Activated naive CD4-positive, alpha-beta T cell treated with anti-CD3 and anti-CD28 coated beads, Interleukin-2, amount 10 ng/mL, durations not matched to agents 7 days and 5 days (primary cell): ENCODE measurements around the gene SLC38A1.

Source experiments
- CTCF ChIA-PET: fragments of 350-600 bp; sonication (Branson Sonifier 250); formaldehyde crosslinking; loops from one replicate; lab custom pipeline; 2021; ENCODE audit warnings: antibody characterized with exemption; lab: Charles Lee
- DNase-seq: peaks from one replicate; pipeline ENCODE4 v3.0.0-alpha.2; 2020
- H3K27ac Mint-ChIP-seq: one replicate; pipeline ENCODE4 v1.8.0; 2021; ENCODE audit warnings: mild to moderate bottlenecking, moderate library complexity, mixed read lengths
- H3K27me3 Mint-ChIP-seq: one replicate; pipeline ENCODE4 v1.8.0; 2021; ENCODE audit warnings: mild to moderate bottlenecking, mixed read lengths
- H3K36me3 Mint-ChIP-seq: one replicate; pipeline ENCODE4 v1.8.0; 2021; ENCODE audit warnings: mixed read lengths
- H3K4me1 Mint-ChIP-seq: one replicate; pipeline ENCODE4 v1.8.0; 2021; ENCODE audit warnings: mixed read lengths
- H3K4me3 Mint-ChIP-seq: one replicate; pipeline ENCODE4 v1.8.0; 2021; ENCODE audit warnings: mild to moderate bottlenecking, moderate library complexity, mixed read lengths
- H3K9me3 Mint-ChIP-seq: one replicate; pipeline ENCODE4 v1.8.0; 2021; ENCODE audit warnings: mixed read lengths

The SLC38A1 gene

GRCh38 chr12:46237371-46238045, 31.3 kb downstream of the SLC38A1 start:
- DNase-seq = no peak
- Mint-ChIP-seq H3K27me3 (no peaks in the 10 kb centered on the region), H3K9me3 (no peaks in the 10 kb centered on the region), H3K4me3 (no peak overlapping the region), H3K36me3 (peaks cover 81% of the 10 kb centered on the region), H3K4me1 (peaks cover 40% of the 10 kb centered on the region), H3K27ac (peak overlapping the region; percentile 9)
- CTCF ChIA-PET = no interaction called here

- Mint-ChIP-seq H3K4me3 (no peak overlapping the region), H3K36me3 (peaks cover 74% of the 10 kb centered on the region), H3K4me1 (peaks cover 42% of the 10 kb centered on the region), H3K9me3 (no peaks in the 10 kb centered on the region), H3K27me3 (no peaks in the 10 kb centered on the region), H3K27ac (peak overlapping the region; percentile 53)
- CTCF ChIA-PET = no interaction called here
- DNase-seq = no peak
Observed at GRCh38 chr12:46234000-46234399, 34.8 kb downstream of the SLC38A1 start.

GRCh38 chr12:46233423-46233822, 35.4 kb downstream of the SLC38A1 start:
- peak overlapping the region; percentile 53 for H3K27ac Mint-ChIP-seq
- CTCF ChIA-PET = no interaction called here
- no peaks in the 10 kb centered on the region for H3K27me3 Mint-ChIP-seq
- H3K9me3 Mint-ChIP-seq = no peaks in the 10 kb centered on the region
- no peak overlapping the region for H3K4me3 Mint-ChIP-seq
- no peak for DNase-seq
- H3K4me1 Mint-ChIP-seq = peaks cover 41% of the 10 kb centered on the region
- peaks cover 73% of the 10 kb centered on the region for H3K36me3 Mint-ChIP-seq

- Mint-ChIP-seq H3K27me3 (no peaks in the 10 kb centered on the region), H3K36me3 (peaks cover 71% of the 10 kb centered on the region), H3K27ac (no peak overlapping the region), H3K9me3 (no peaks in the 10 kb centered on the region), H3K4me3 (no peak overlapping the region), H3K4me1 (peaks cover 52% of the 10 kb centered on the region)
- no peak for DNase-seq
- CTCF ChIA-PET = interaction anchor here (1.6 kb wide), 1 partner anchor 70 kb away, joined by 3 read pairs; no protein-coding TSS in a partner anchor
Observed at GRCh38 chr12:46230983-46231382, 37.9 kb downstream of the SLC38A1 start.

- DNase-seq = no peak
- peaks cover 71% of the 10 kb centered on the region for H3K36me3 Mint-ChIP-seq
- CTCF ChIA-PET = interaction anchor here (1.6 kb wide), 1 partner anchor 71 kb away, joined by 3 read pairs; no protein-coding TSS in a partner anchor
- H3K27ac Mint-ChIP-seq = no peak overlapping the region
- no peaks in the 10 kb centered on the region for H3K27me3 Mint-ChIP-seq
- H3K9me3 Mint-ChIP-seq = no peaks in the 10 kb centered on the region
- H3K4me3 Mint-ChIP-seq = no peak overlapping the region
- peaks cover 50% of the 10 kb centered on the region for H3K4me1 Mint-ChIP-seq
Observed at GRCh38 chr12:46230306-46230705, 38.5 kb downstream of the SLC38A1 start.

GRCh38 chr12:46227616-46228015, 41.2 kb downstream of the SLC38A1 start:
- Mint-ChIP-seq H3K27me3 (no peaks in the 10 kb centered on the region), H3K4me3 (no peak overlapping the region), H3K9me3 (no peaks in the 10 kb centered on the region), H3K36me3 (peaks cover 79% of the 10 kb centered on the region), H3K4me1 (peaks cover 60% of the 10 kb centered on the region), H3K27ac (peak overlapping the region; percentile 14)
- CTCF ChIA-PET = no interaction called here
- DNase-seq = no peak

- CTCF ChIA-PET = no interaction called here
- H3K27ac Mint-ChIP-seq = no peak overlapping the region
- no peak for DNase-seq
- H3K36me3 Mint-ChIP-seq = peaks cover 88% of the 10 kb centered on the region
- H3K4me1 Mint-ChIP-seq = peaks cover 79% of the 10 kb centered on the region
- no peaks in the 10 kb centered on the region for H3K9me3 Mint-ChIP-seq
- no peaks in the 10 kb centered on the region for H3K27me3 Mint-ChIP-seq
- H3K4me3 Mint-ChIP-seq = no peak overlapping the region
Observed at GRCh38 chr12:46224386-46224785, 44.5 kb downstream of the SLC38A1 start.

- Mint-ChIP-seq H3K4me3 (no peak overlapping the region), H3K36me3 (peaks cover 91% of the 10 kb centered on the region), H3K9me3 (no peaks in the 10 kb centered on the region), H3K27me3 (no peaks in the 10 kb centered on the region), H3K4me1 (peaks cover 87% of the 10 kb centered on the region), H3K27ac (peak overlapping the region; percentile 96)
- DNase-seq = no peak
- CTCF ChIA-PET = no interaction called here
Observed at GRCh38 chr12:46223047-46223446, 45.8 kb downstream of the SLC38A1 start.

GRCh38 chr12:46222636-46223035, 46.2 kb downstream of the SLC38A1 start:
- no peak for DNase-seq
- Mint-ChIP-seq H3K9me3 (no peaks in the 10 kb centered on the region), H3K4me1 (peaks cover 87% of the 10 kb centered on the region), H3K4me3 (peak overlapping the region; percentile 29), H3K27me3 (no peaks in the 10 kb centered on the region), H3K27ac (peak overlapping the region; percentile 96), H3K36me3 (peaks cover 91% of the 10 kb centered on the region)
- CTCF ChIA-PET = no interaction called here

GRCh38 chr12:46221255-46222128, 47.4 kb downstream of the SLC38A1 start:
- Mint-ChIP-seq H3K27ac (peak overlapping the region; percentile 96), H3K4me3 (no peak overlapping the region), H3K36me3 (peaks cover 88% of the 10 kb centered on the region), H3K9me3 (no peaks in the 10 kb centered on the region), H3K4me1 (peaks cover 91% of the 10 kb centered on the region), H3K27me3 (no peaks in the 10 kb centered on the region)
- CTCF ChIA-PET = interaction anchor here (0.6 to 0.7 kb wide), 2 partner anchors 45 to 69 kb away, joined by 3 to 4 read pairs; no protein-coding TSS in a partner anchor
- DNase-seq = no peak

GRCh38 chr12:46219877-46220655, 48.8 kb downstream of the SLC38A1 start:
- Mint-ChIP-seq H3K27me3 (no peaks in the 10 kb centered on the region), H3K4me3 (peak overlapping the region; percentile 57), H3K9me3 (no peaks in the 10 kb centered on the region), H3K4me1 (peaks cover 98% of the 10 kb centered on the region), H3K27ac (peak overlapping the region; percentile 96), H3K36me3 (peaks cover 85% of the 10 kb centered on the region)
- CTCF ChIA-PET = no interaction called here
- DNase-seq = peak; percentile 84

GRCh38 chr12:46219132-46219876, 49.5 kb downstream of the SLC38A1 start:
- Mint-ChIP-seq H3K4me3 (peak overlapping the region; percentile 57), H3K4me1 (peaks cover 97% of the 10 kb centered on the region), H3K36me3 (peaks cover 84% of the 10 kb centered on the region), H3K27me3 (no peaks in the 10 kb centered on the region), H3K9me3 (no peaks in the 10 kb centered on the region), H3K27ac (peak overlapping the region; percentile 96)
- no peak for DNase-seq
- CTCF ChIA-PET = interaction anchor here (1.5 kb wide), 1 partner anchor 16 kb away, joined by 3 read pairs; no protein-coding TSS in a partner anchor

- CTCF ChIA-PET = interaction anchor here (0.7 to 2.7 kb wide), 5 partner anchors 15 to 64 kb away, joined by 3 to 11 read pairs (median 3); partner anchors contain the start of gene SLC38A1
Observed at GRCh38 chr12:46218322-46219095, 50.3 kb downstream of the SLC38A1 start.

More at GRCh38 chr12:46218322-46219095, 50.3 kb downstream of the SLC38A1 start:
- H3K4me1 Mint-ChIP-seq = peaks cover 97% of the 10 kb centered on the region
- H3K9me3 Mint-ChIP-seq = no peaks in the 10 kb centered on the region
- peak overlapping the region; percentile 96 for H3K27ac Mint-ChIP-seq
- DNase-seq = no peak
- H3K27me3 Mint-ChIP-seq = no peaks in the 10 kb centered on the region
- H3K4me3 Mint-ChIP-seq = peak overlapping the region; percentile 57
- peaks cover 84% of the 10 kb centered on the region for H3K36me3 Mint-ChIP-seq
